ENCODE data around the gene DENND2D.

DENND2D gene, protein sequence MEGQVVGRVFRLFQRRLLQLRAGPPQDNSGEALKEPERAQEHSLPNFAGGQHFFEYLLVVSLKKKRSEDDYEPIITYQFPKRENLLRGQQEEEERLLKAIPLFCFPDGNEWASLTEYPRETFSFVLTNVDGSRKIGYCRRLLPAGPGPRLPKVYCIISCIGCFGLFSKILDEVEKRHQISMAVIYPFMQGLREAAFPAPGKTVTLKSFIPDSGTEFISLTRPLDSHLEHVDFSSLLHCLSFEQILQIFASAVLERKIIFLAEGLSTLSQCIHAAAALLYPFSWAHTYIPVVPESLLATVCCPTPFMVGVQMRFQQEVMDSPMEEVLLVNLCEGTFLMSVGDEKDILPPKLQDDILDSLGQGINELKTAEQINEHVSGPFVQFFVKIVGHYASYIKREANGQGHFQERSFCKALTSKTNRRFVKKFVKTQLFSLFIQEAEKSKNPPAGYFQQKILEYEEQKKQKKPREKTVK

GRCh38 chr1:111199881-111200801 is at the start of gene DENND2D:
DENND2D (minus strand) TSS chr1:111200646; CDS start chr1:111200459, 187 bp downstream.
- no peak for TF ChIP-seq CTCF (IDR thresholded peaks at IDR 0.05; ENCODE audit: low read depth, low read length, missing control alignments)
- no peak for DNase-seq (ENCODE audit: low read depth)
- in situ Hi-C loops (cut with HindIII; ENCODE audit: low sequenced_read_pairs), result loop anchor here (25.0 kb wide), 1 partner anchor 562 kb away; the partner anchor contains the start of gene DDX20
- H3K4me3 ChIP-seq (ENCODE audit: low read depth, low read length), result no peak within 1 kb of the TSS

- no peak for DNase-seq (ENCODE audit: low read depth)
- no peak for TF ChIP-seq CTCF (IDR thresholded peaks at IDR 0.05; ENCODE audit: low read depth, low read length, missing control alignments)
- in situ Hi-C loops (cut with HindIII; ENCODE audit: low sequenced_read_pairs), result no loop called here
- no peak overlapping the region for H3K4me3 ChIP-seq (ENCODE audit: low read depth, low read length)
Measured at GRCh38 chr1:111249960-111250359, 49.5 kb upstream of the DENND2D start.

DNA sequence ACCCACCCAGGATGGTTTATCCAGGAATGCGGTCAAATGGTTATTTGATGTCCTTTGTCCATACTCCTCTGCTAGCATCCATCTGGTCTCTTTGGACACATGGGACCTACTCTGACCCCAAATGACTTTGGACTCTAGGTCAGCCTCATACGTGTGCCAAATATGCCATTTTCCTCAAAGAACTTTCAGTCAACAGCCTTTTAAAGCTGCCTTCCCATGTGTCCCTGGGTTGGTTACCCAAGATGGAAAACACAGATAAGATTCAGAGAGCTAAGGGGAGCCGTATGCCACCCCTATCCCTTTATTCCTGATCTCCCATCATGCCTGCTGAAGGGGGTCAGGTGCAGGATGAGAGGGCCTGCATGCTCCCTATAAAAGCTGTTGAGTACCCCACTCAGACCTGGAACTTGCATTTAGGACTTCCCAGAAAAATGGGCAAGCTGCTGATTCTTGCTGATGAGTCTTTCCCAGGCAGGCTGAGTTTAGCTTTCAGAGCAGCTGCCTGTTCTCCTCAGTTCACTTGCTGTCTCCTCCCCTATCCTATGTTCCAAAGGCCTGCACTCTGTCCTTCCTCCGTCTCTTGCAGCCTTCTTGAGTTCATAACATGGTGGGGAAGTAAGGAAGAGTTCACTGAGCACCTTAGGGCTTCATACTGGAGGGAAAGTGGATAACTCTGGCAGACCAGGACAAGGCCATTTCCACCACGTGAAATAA is 46.8 kb upstream of the DENND2D start:
- TF ChIP-seq CTCF (IDR thresholded peaks at IDR 0.05; ENCODE audit: low read depth, low read length, missing control alignments), result no peak
- in situ Hi-C loops (cut with HindIII; ENCODE audit: low sequenced_read_pairs), result no loop called here
- DNase-seq (ENCODE audit: low read depth), result no peak
- H3K4me3 ChIP-seq (ENCODE audit: low read depth, low read length), result no peak overlapping the region

GRCh38 chr1:111242805-111243523 is 42.5 kb upstream of the DENND2D start:
- H3K4me3 ChIP-seq (ENCODE audit: low read depth, low read length), result no peak overlapping the region
- no peak for TF ChIP-seq CTCF (IDR thresholded peaks at IDR 0.05; ENCODE audit: low read depth, low read length, missing control alignments)
- in situ Hi-C loops (cut with HindIII; ENCODE audit: low sequenced_read_pairs), result no loop called here
- DNase-seq (ENCODE audit: low read depth), result no peak

- no peak for TF ChIP-seq CTCF (IDR thresholded peaks at IDR 0.05; ENCODE audit: low read depth, low read length, missing control alignments)
- no peak for DNase-seq (ENCODE audit: low read depth)
- no peak overlapping the region for H3K4me3 ChIP-seq (ENCODE audit: low read depth, low read length)
Measured at GRCh38 chr1:111241797-111242196, 41.4 kb upstream of the DENND2D start.

More at GRCh38 chr1:111241797-111242196, 41.4 kb upstream of the DENND2D start:
- in situ Hi-C loops (cut with HindIII; ENCODE audit: low sequenced_read_pairs), result no loop called here
